ENCODE results near the gene FBXO42.
A peak's percentile ranks its signal among the peaks of the same experiment; 100 is the strongest.

Gene FBXO42

GRCh38 chr1:16206547-16207317, 145.5 kb downstream of the FBXO42 start:
- peak; percentile 84 to 94 for DNase-seq (ENCODE audit: extremely low read depth in 1 of 2, low read depth in 1 of 2)

GRCh38 chr1:16205891-16206546, 146.3 kb downstream of the FBXO42 start:
- DNase-seq (ENCODE audit: extremely low read depth in 1 of 2, low read depth in 1 of 2) = no peak

GRCh38 chr1:16205334-16205671, 147.0 kb downstream of the FBXO42 start:
- no peak for DNase-seq (ENCODE audit: extremely low read depth in 1 of 2, low read depth in 1 of 2)

DNA sequence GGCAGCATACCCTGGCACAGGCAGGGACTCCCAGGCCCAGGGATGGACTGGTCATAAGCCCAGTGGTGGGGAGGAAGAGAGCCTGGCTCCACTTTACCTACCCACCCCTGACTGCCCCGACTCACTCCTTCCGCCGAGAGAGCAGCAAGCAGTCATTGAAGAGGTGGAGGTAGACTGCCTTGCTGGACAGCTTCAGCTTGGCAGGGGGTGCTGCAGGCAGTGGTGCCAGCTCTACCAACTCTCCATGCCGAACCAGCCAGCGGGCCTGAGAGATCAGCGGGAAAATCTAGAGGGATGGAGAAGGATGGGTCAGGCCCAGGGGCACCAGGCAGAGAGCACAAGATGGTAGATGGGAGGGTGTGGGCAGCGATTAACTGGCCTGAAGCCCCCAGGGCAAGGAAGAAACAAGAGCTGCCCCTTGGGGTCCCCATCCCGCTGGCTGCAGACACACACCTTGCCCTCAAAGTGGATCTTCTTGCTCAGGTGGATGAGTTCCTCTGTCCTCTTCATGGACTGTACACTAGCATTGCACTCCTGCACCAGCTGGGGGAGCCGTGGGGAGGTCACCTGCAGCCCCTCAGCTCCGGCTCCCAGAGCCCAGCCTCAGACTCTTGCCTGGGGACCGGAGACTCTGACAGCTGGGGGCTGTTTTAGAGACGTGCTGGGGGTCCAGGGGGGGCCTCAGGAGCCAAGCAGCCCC, 147.5 kb downstream of the FBXO42 start:
- DNase-seq (ENCODE audit: extremely low read depth in 1 of 2, low read depth in 1 of 2) = peak in 1 of 2 donors; percentile 23

- DNase-seq (ENCODE audit: extremely low read depth in 1 of 2, low read depth in 1 of 2) = no peak
Observed at GRCh38 chr1:16204216-16204615, 148.1 kb downstream of the FBXO42 start.

GRCh38 chr1:16203550-16203949, 148.7 kb downstream of the FBXO42 start:
- DNase-seq (ENCODE audit: extremely low read depth in 1 of 2, low read depth in 1 of 2) = no peak

DNA sequence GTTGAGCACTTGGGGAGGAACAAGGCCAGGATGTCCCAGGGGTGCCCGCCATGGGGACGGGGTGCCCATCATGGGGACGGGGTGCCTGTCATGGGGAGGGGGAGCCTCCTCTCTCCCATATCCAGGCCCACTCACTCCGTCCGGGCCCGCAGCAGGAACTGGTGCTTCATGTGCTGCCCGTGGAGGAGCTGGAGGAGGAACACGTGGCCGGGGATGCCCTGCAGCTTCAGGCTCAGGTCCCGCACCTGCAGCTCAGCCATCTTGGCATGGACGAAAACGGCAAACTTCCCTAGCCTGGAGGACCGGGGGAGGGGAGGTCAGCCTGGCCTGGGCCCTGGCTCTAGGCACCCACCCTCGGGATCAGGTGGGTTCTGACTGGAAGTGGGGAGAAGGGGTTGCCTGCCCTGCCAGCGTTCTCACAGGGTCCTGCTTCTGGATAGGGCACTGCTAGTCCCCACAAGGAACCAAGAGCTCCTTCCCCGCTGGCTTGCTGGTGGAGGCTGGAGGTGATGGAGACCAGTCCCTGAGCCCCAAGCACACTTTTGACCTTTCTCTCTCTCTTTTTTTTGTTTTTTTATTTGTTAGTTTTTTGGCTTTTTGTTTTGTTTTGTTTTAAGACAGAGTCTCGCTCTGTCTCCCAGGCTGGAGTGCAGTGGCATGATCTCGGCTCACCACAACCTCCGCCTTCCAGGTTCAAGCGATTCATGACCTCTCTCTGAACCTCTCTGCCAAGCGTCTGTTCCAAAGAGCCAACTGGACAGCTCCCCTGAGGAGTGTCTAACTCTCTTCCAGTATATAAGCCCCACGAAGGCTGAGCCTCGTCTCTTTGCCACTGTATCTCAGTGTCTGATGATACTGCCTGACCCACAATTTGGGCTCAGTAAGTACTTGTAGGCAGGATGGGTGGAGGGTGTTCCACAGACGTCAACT, 149.7 kb downstream of the FBXO42 start:
- no peak for DNase-seq (ENCODE audit: extremely low read depth in 1 of 2, low read depth in 1 of 2)

DNA sequence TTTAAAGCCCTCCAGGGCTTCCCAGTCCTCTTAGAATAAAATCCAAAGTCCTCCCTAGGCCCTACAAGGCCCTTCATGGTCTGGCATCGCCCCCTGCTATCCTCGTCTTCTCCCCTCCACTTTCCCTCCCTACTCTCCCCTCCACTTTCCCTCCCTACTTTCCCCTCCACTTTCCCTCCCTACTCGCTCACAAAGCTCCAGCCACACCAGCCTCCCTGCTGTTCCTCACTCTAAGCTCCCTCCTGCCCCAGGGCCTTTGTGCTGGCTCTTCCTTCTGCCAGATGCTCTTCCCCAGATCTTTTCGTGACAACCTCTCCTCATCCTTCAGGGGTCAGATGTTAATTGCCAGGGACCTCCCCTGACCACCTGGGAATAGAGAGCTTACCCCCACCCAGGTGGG, 152.6 kb downstream of the FBXO42 start:
- no peak for DNase-seq (ENCODE audit: extremely low read depth in 1 of 2, low read depth in 1 of 2)

- DNase-seq (ENCODE audit: extremely low read depth in 1 of 2, low read depth in 1 of 2) = no peak
Observed at GRCh38 chr1:16199157-16199501, 153.2 kb downstream of the FBXO42 start.

DNA sequence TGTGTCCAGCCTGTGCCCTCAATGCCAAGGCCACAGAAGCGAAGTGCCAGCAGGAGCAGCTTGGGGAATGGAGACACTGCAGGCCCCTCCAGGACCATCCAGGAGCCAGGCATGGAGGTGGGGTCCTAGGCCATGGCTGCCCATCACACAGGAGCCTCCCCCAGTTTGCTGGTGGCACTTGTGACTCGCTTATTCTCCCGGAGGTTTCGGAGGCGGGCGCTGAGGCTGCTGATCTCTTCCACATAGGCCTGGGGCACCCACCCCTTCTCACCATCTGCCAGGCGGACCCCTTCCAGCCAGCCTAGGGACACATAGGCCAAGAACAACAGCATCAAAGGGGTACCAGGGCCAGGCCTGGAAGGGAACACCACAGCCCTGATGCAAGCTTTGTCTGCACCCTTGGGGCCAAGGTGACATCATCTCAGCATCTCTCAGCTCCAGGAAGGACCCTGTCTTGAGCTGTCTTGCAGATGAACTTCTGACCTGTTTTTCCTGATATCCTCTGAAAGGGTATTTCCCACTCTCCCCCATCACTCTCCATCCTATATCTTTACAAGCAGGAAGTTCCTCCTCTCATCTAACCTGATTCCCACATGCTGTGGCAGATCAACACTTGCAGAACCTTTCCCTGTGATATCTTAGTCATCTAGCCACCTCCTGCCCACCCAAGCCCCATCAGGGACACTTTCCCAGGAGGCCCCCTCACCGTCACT, 153.7 kb downstream of the FBXO42 start:
- no peak for DNase-seq (ENCODE audit: extremely low read depth in 1 of 2, low read depth in 1 of 2)

GRCh38 chr1:16196874-16197273, 155.4 kb downstream of the FBXO42 start:
- DNase-seq (ENCODE audit: extremely low read depth in 1 of 2, low read depth in 1 of 2) = no peak
